NT2/D1 (cell line): ENCODE data around the gene PLS3.

Experiments
- DNase-seq: peaks from one replicate; pipeline ENCODE4 v3.0.0-alpha.2; 2011; ENCODE audit warnings: low read depth, low spot score
- H3K27me3 ChIP-seq: 2 replicates; pipeline ENCODE4 v1.6.0; 2011; ENCODE audit warnings: mild to moderate bottlenecking; ENCODE audit not compliant: insufficient read length, insufficient read depth
- H3K36me3 ChIP-seq: 2 replicates; pipeline ENCODE4 v1.6.1; 2011; ENCODE audit warnings: mild to moderate bottlenecking, low read length, mixed read lengths; ENCODE audit not compliant: insufficient read depth, insufficient read length
- H3K4me1 ChIP-seq: 2 replicates; pipeline ENCODE4 v1.5.1; 2011; ENCODE audit not compliant: insufficient read depth, insufficient read length
- H3K4me3 ChIP-seq: 2 replicates; pipeline ENCODE4 v1.5.1; 2011; ENCODE audit warnings: low read depth; ENCODE audit not compliant: insufficient read length
- H3K9ac ChIP-seq: 2 replicates; pipeline ENCODE4 v1.6.0; 2011; ENCODE audit warnings: low read depth; ENCODE audit not compliant: insufficient read length
- H3K9me3 ChIP-seq: 2 replicates; pipeline ENCODE4 v1.5.1; 2011; ENCODE audit warnings: mild to moderate bottlenecking, low read length; ENCODE audit not compliant: insufficient read depth
- SUZ12 ChIP-seq: IDR thresholded peaks from 2 replicates; pipeline ENCODE4 v1.6.1; 2011; ENCODE audit not compliant: insufficient read length, insufficient read depth; ENCODE audit errors: extremely low read depth
- YY1 ChIP-seq: IDR thresholded peaks from 2 replicates; pipeline ENCODE4 v1.6.1; 2011; ENCODE audit not compliant: insufficient read length, insufficient read depth
- ZNF274 ChIP-seq: IDR thresholded peaks from 2 replicates; pipeline ENCODE4 v1.6.1; 2011; ENCODE audit warnings: mild to moderate bottlenecking, low read depth, low read length

PLS3 gene

DNA sequence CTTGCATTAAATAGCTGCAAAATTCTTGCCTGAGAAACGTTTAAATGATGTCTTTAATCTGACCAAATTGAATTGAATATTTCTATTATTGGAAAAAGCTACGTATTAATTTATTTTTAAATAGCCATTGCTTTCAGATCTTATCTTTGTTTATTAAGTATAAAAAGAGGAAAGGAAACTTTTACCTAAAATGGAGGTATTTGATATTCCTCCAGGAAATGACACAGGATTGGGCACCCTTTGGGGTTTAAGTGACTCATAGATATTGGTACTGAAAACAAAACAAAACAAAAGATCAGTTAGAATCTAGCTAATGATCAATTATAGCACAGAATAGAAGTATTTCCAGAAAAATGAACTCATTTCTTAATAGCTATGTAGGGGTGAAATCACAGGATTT lies 34.1 kb downstream of the PLS3 start:
- TF ChIP-seq ZNF274 (no peak), YY1 (no peak), SUZ12 (no peak)
- Histone ChIP-seq H3K36me3 (no peaks in the 10 kb centered on the region), H3K9me3 (no peaks in the 10 kb centered on the region), H3K9ac (no peak overlapping the region), H3K27me3 (no peaks in the 10 kb centered on the region), H3K4me1 (no peaks in the 10 kb centered on the region), H3K4me3 (no peak overlapping the region)
- no peak for DNase-seq

DNA sequence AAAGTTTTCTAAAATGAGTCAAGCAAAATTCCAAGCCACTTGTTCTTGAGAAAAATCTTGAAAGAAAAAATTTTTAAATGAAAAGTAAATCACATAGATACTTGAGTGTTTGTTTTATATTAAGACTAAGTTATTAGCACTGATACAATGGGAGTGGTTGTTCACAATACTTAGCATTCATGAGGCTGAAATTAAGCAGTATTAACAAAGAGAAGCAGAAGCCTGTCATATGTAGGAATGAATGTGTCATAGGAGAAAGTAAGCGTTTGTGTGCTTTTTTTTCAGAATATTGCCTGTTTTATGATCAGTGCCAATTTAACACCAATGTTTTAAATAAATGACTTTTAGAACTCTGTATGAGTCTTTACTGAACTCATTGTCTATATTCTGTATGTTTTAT lies 37.6 kb downstream of the PLS3 start:
- H3K9me3 ChIP-seq = no peaks in the 10 kb centered on the region
- no peaks in the 10 kb centered on the region for H3K27me3 ChIP-seq
- no peak overlapping the region for H3K9ac ChIP-seq
- DNase-seq = no peak
- TF ChIP-seq ZNF274 (no peak), YY1 (no peak), SUZ12 (no peak)
- peaks cover 11% of the 10 kb centered on the region for H3K36me3 ChIP-seq
- no peaks in the 10 kb centered on the region for H3K4me1 ChIP-seq
- no peak overlapping the region for H3K4me3 ChIP-seq

DNA sequence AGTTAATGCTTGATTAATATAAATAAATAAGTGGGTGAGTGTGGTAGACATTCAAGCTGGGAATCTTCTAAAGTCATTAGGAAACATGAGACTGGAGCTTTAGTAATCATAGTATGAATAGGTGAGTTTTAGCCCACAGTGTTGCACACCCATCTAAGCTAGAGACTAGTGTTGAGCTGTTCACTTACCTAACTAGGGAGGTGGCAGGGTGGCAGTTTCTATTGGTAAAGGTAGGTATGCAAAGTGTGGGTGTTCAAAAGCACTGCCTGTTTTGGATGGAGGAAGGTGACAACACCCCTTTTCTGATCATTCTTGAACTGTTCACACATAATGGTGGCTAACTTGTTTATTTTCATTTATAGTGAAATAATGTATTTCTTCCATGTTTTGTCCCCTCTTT lies 41.3 kb downstream of the PLS3 start:
- Histone ChIP-seq H3K36me3 (peaks cover 16% of the 10 kb centered on the region), H3K9ac (no peak overlapping the region), H3K4me3 (no peak overlapping the region), H3K4me1 (no peaks in the 10 kb centered on the region), H3K27me3 (no peaks in the 10 kb centered on the region), H3K9me3 (no peaks in the 10 kb centered on the region)
- no peak for DNase-seq
- no peak for TF ChIP-seq YY1
- TF ChIP-seq SUZ12 = no peak
- no peak for TF ChIP-seq ZNF274

DNA sequence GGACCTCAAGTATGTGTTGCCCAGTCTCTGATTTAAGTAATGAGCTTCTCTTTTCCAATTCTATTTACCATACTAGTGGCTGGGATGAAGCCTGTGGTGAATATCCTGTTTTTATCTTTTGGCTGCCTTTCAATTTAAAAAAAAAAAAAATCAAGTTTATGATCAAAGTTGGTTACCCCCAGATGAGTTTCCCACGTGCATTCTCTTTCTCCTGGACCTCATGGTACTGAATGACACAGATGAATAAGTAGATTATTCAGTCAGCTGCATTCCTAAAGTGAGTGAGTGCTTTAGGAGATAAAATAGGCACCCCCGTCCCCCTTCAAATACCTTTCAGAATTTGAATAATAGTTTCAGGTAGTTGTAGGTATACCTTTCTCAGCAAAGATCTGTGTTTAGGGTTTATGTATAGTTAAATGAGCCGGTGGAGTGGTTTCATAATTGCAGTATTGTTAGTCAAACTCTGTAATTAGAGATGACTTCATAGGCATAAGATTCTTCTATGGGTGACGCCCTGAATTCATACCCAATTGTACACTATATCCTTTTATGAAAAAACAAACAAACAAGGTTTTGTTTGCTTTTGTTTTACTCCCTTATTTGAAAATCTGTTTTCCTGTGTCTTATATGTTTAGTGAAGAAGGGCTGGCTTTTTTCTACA lies 41.9 kb downstream of the PLS3 start:
- TF ChIP-seq ZNF274 (no peak), SUZ12 (no peak), YY1 (no peak)
- no peaks in the 10 kb centered on the region for H3K9me3 ChIP-seq
- no peak overlapping the region for H3K4me3 ChIP-seq
- peaks cover 16% of the 10 kb centered on the region for H3K36me3 ChIP-seq
- H3K27me3 ChIP-seq = no peaks in the 10 kb centered on the region
- no peaks in the 10 kb centered on the region for H3K4me1 ChIP-seq
- DNase-seq = no peak
- H3K9ac ChIP-seq = no peak overlapping the region

DNA sequence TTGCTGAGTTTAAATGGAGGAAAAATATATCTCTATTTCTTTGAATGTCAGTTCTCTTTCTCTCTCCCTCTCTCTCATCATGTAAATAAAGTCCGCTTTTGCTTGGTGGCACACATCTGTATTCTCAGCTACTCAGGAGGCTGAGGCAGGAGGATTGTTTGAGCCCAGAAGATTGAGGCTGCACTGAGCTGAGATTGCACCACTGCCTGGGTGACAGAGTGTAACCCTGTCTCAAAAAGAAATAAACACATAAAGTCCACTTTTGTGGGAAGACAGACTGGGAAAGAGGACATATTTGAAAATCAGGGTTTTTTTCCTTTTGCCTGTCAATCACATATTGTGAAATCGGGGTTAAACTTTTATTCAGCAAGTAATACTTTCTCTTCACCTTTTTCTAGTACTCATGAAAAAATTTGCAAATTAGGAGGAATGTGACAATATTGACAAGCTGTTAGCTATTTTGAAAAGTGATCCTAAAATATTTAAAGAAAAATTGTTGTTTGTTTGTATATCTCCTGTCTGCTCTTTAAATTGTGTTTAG lies 42.6 kb downstream of the PLS3 start:
- Histone ChIP-seq H3K36me3 (peaks cover 22% of the 10 kb centered on the region), H3K9ac (no peak overlapping the region), H3K27me3 (no peaks in the 10 kb centered on the region), H3K4me3 (no peak overlapping the region), H3K4me1 (no peaks in the 10 kb centered on the region), H3K9me3 (no peaks in the 10 kb centered on the region)
- no peak for DNase-seq
- TF ChIP-seq ZNF274 (no peak), SUZ12 (no peak), YY1 (no peak)

DNA sequence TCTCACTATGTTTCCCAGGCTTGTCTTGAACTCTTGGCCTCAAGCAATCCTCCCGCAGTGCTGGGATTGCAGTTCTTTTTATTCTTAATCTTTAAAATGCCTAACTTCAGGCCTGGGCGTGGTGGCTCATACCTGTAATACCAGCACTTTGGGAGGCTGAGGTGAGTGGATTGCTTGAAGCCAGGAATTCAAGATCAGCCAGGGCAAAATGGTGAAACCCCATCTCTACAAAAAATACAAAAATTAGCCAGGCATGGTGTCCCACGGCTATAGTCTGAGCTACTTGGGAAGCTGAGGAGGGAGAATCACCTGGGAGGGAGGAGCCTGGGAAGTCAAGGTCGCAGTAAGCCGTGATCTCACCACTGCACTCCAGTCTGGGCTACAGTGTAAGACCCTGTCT lies 45.9 kb downstream of the PLS3 start:
- no peak overlapping the region for H3K4me3 ChIP-seq
- no peaks in the 10 kb centered on the region for H3K27me3 ChIP-seq
- DNase-seq = no peak
- no peak overlapping the region for H3K9ac ChIP-seq
- H3K36me3 ChIP-seq = peaks cover 29% of the 10 kb centered on the region
- H3K9me3 ChIP-seq = no peaks in the 10 kb centered on the region
- no peaks in the 10 kb centered on the region for H3K4me1 ChIP-seq
- TF ChIP-seq YY1 (no peak), ZNF274 (no peak), SUZ12 (no peak)

DNA sequence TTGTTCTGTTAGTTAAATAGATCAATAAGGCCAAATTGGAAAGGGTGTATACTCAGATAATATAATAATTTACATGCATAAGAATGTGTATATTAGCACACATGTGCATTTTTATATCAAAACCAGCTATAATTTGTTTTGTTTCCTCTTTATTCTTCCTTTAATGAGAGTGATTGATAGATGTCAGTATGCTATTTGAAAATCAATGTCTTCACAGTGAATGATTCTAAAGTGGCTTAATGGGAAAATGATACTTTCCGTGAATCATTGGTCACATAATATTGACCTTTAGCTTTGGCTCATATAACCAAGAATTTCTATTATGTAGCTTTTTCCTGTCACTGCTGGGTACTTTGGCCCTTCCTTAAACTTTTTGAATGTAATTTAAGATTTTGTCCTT lies 48.6 kb downstream of the PLS3 start:
- Histone ChIP-seq H3K9ac (no peak overlapping the region), H3K27me3 (no peaks in the 10 kb centered on the region), H3K4me1 (peaks cover 2% of the 10 kb centered on the region), H3K9me3 (no peaks in the 10 kb centered on the region), H3K36me3 (peaks cover 26% of the 10 kb centered on the region), H3K4me3 (no peak overlapping the region)
- DNase-seq = no peak
- TF ChIP-seq YY1 (no peak), ZNF274 (no peak), SUZ12 (no peak)
